Measurements from ENCODE around the gene SLC9C2. TPM values are rescaled to one million over a fixed set of nuclear protein-coding genes. Genes with fewer than 3 reads are reported as not detected.
"Not testable (repeated sequence)": the region's sequence is repeated elsewhere in the genome, so short reads cannot be mapped to it uniquely, and the experiment has no call there.

The SLC9C2 gene
- polyA plus RNA-seq, 3 donors, result not detected

- H3K4me1 ChIP-seq (ENCODE audit: control insufficient read depth in 1 of 2, insufficient read depth in 2 of 2, low read length in 2 of 2), result no peaks in the 10 kb centered on the region
- H3K79me2 ChIP-seq (ENCODE audit: insufficient read depth, low read length), result no peaks in the 10 kb centered on the region
- H3K27ac Mint-ChIP-seq, result no peak overlapping the region
- TF ChIP-seq, protein P1, sequence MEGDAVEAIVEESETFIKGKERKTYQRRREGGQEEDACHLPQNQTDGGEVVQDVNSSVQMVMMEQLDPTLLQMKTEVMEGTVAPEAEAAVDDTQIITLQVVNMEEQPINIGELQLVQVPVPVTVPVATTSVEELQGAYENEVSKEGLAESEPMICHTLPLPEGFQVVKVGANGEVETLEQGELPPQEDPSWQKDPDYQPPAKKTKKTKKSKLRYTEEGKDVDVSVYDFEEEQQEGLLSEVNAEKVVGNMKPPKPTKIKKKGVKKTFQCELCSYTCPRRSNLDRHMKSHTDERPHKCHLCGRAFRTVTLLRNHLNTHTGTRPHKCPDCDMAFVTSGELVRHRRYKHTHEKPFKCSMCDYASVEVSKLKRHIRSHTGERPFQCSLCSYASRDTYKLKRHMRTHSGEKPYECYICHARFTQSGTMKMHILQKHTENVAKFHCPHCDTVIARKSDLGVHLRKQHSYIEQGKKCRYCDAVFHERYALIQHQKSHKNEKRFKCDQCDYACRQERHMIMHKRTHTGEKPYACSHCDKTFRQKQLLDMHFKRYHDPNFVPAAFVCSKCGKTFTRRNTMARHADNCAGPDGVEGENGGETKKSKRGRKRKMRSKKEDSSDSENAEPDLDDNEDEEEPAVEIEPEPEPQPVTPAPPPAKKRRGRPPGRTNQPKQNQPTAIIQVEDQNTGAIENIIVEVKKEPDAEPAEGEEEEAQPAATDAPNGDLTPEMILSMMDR (IDR thresholded peaks at IDR 0.05), result no peak
- H3K9me3 Mint-ChIP-seq, result peaks cover 0 to 16% (median 4%) of the 10 kb centered on the region in 7 donors
- H3K4me1 Mint-ChIP-seq, result no peaks in the 10 kb centered on the region
- H3K27ac ChIP-seq (ENCODE audit: low read depth in 1 of 2, low read length in 2 of 2), result no peak overlapping the region
- no peak overlapping the region for H3K4me2 ChIP-seq (replicated peaks; ENCODE audit: extremely low read depth, low read length, poor library complexity, severe bottlenecking)
- no peaks in the 10 kb centered on the region for H3K9me3 ChIP-seq (replicated peaks in 1 of 2; ENCODE audit: control insufficient read depth in 1 of 2, insufficient read depth in 1 of 2, low read length in 2 of 2)
- no peaks in the 10 kb centered on the region for H4K20me1 ChIP-seq (ENCODE audit: insufficient read depth, low read length)
- H3K4me3 ChIP-seq (replicated peaks in 1 of 3; ENCODE audit: low read depth in 2 of 3, low read length in 3 of 3), result no peak overlapping the region
- H3K36me3 ChIP-seq (replicated peaks in 1 of 2; ENCODE audit: control insufficient read depth in 1 of 2, insufficient read depth in 2 of 2, low read length in 2 of 2), result no peaks in the 10 kb centered on the region
- DNase-seq, result no peak
- no peaks in the 10 kb centered on the region for H3K27me3 ChIP-seq (ENCODE audit: control insufficient read depth in 2 of 2, insufficient read depth in 2 of 2, low read length in 2 of 2)
- intact Hi-C loops (cut with micrococcal nuclease), result no loop called here
- no peak overlapping the region for H3K4me3 Mint-ChIP-seq
- H2AFZ ChIP-seq (ENCODE audit: insufficient read depth, low read depth, low read length, poor library complexity, severe bottlenecking), result no peak overlapping the region
- H3K27me3 Mint-ChIP-seq (ENCODE audit: low read depth in 3 of 3), result peaks cover 1 to 4% (median 3%) of the 10 kb centered on the region in 3 donors
- no peak overlapping the region for H3K9ac ChIP-seq (ENCODE audit: insufficient read depth, low read length, poor library complexity, severe bottlenecking)
- 40% methylated on average over 1 of the region's 4 CpGs for WGBS (ENCODE audit: insufficient coverage)
- no peaks in the 10 kb centered on the region for H3K36me3 Mint-ChIP-seq
Observed at GRCh38 chr1:173570370-173571007, 32.4 kb downstream of the SLC9C2 start.

DNA sequence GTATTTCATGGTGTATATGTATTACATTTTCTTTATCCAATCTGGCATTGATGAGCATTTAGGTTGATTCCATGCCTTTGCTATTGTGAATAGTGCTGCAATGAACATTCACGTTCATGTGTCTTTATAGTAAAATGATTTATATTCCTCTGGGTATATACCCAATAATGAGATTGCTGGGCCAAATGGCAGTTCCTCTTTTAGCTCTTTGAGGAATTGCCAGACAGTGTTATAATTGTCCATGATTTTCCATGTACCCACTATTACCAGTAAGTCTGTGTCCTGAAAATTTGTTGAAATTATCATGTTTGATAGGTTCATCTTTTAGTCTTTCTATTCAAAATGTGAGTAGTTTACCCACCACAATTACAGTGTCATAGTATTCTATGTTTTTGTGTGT, 34.4 kb downstream of the SLC9C2 start:
- no peaks in the 10 kb centered on the region for H3K4me1 Mint-ChIP-seq
- H3K79me2 ChIP-seq (ENCODE audit: insufficient read depth, low read length), result no peaks in the 10 kb centered on the region
- no peak overlapping the region for H3K27ac ChIP-seq (ENCODE audit: low read depth in 1 of 2, low read length in 2 of 2)
- no peaks in the 10 kb centered on the region for H3K4me1 ChIP-seq (ENCODE audit: control insufficient read depth in 1 of 2, insufficient read depth in 2 of 2, low read length in 2 of 2)
- TF ChIP-seq, protein P1 (IDR thresholded peaks at IDR 0.05), result no peak
- no peaks in the 10 kb centered on the region for H3K9me3 ChIP-seq (replicated peaks in 1 of 2; ENCODE audit: control insufficient read depth in 1 of 2, insufficient read depth in 1 of 2, low read length in 2 of 2)
- H2AFZ ChIP-seq (ENCODE audit: insufficient read depth, low read depth, low read length, poor library complexity, severe bottlenecking), result no peak overlapping the region
- DNase-seq, result no peak
- H3K4me3 Mint-ChIP-seq, result no peak overlapping the region
- no peak overlapping the region for H3K9ac ChIP-seq (ENCODE audit: insufficient read depth, low read length, poor library complexity, severe bottlenecking)
- no peaks in the 10 kb centered on the region for H3K36me3 Mint-ChIP-seq
- no peak overlapping the region for H3K4me3 ChIP-seq (replicated peaks in 1 of 3; ENCODE audit: low read depth in 2 of 3, low read length in 3 of 3)
- peaks cover 1 to 3% (median 1%) of the 10 kb centered on the region in 3 donors for H3K27me3 Mint-ChIP-seq (ENCODE audit: low read depth in 3 of 3)
- intact Hi-C loops (cut with micrococcal nuclease), result no loop called here
- no peak overlapping the region for H3K27ac Mint-ChIP-seq
- no CpG with 5 or more reads among the region's 1 CpG for WGBS (ENCODE audit: insufficient coverage)
- no peaks in the 10 kb centered on the region for H3K27me3 ChIP-seq (ENCODE audit: control insufficient read depth in 2 of 2, insufficient read depth in 2 of 2, low read length in 2 of 2)
- no peak overlapping the region for H3K4me2 ChIP-seq (replicated peaks; ENCODE audit: extremely low read depth, low read length, poor library complexity, severe bottlenecking)
- no peaks in the 10 kb centered on the region for H3K36me3 ChIP-seq (replicated peaks in 1 of 2; ENCODE audit: control insufficient read depth in 1 of 2, insufficient read depth in 2 of 2, low read length in 2 of 2)
- H3K9me3 Mint-ChIP-seq, result peaks cover 0 to 16% (median 7%) of the 10 kb centered on the region in 7 donors
- H4K20me1 ChIP-seq (ENCODE audit: insufficient read depth, low read length), result no peaks in the 10 kb centered on the region

GRCh38 chr1:173563846-173564245, 39.0 kb downstream of the SLC9C2 start:
- H3K27ac Mint-ChIP-seq; H3K27me3 Mint-ChIP-seq (ENCODE audit: low read depth in 3 of 3); intact Hi-C loops (cut with micrococcal nuclease); H2AFZ ChIP-seq (ENCODE audit: insufficient read depth, low read depth, low read length, poor library complexity, severe bottlenecking); DNase-seq; H3K27me3 ChIP-seq (ENCODE audit: control insufficient read depth in 2 of 2, insufficient read depth in 2 of 2, low read length in 2 of 2); H3K4me1 ChIP-seq (ENCODE audit: control insufficient read depth in 1 of 2, insufficient read depth in 2 of 2, low read length in 2 of 2); H3K79me2 ChIP-seq (ENCODE audit: insufficient read depth, low read length); H3K4me3 Mint-ChIP-seq; H3K36me3 Mint-ChIP-seq; H4K20me1 ChIP-seq (ENCODE audit: insufficient read depth, low read length); H3K9me3 ChIP-seq (replicated peaks in 1 of 2; ENCODE audit: control insufficient read depth in 1 of 2, insufficient read depth in 1 of 2, low read length in 2 of 2); H3K9ac ChIP-seq (ENCODE audit: insufficient read depth, low read length, poor library complexity, severe bottlenecking); H3K27ac ChIP-seq (ENCODE audit: low read depth in 1 of 2, low read length in 2 of 2); H3K4me2 ChIP-seq (replicated peaks; ENCODE audit: extremely low read depth, low read length, poor library complexity, severe bottlenecking); H3K4me1 Mint-ChIP-seq; H3K36me3 ChIP-seq (replicated peaks in 1 of 2; ENCODE audit: control insufficient read depth in 1 of 2, insufficient read depth in 2 of 2, low read length in 2 of 2); H3K4me3 ChIP-seq (replicated peaks in 1 of 3; ENCODE audit: low read depth in 2 of 3, low read length in 3 of 3): not testable (repeated sequence)
- peaks cover 1 to 16% (median 7%) of the 10 kb centered on the region in 7 donors for H3K9me3 Mint-ChIP-seq
- WGBS (ENCODE audit: insufficient coverage), result no CpG with 5 or more reads among the region's 1 CpG
